ENCODE results near the gene ZC3H12A. TPM values are rescaled to one million over a fixed set of nuclear protein-coding genes. Genes with fewer than 3 reads are reported as not detected.

The ZC3H12A gene
- polyA plus RNA-seq, 3 donors from 2014 or later = 9.6 to 14.6 (median 13.1) TPM

DNA sequence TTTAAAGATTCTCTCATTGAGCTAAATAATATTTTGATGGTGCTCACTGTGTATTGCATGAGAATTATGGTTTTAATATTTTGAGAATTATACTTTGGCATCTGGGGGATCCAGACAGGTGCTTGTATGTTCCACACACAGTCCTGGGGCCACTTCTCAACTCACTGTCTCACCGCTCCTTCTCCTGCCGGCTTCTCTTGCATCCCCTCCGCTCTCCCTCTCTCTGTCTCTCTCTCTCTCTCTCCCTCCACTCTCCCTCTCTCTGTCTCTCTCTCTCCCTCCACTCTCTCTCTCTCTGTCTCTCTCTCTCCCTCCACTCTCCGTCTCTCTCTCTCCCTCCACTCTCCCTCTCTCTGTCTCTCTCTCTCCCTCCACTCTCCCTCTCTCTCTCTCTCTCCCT, 32.2 kb upstream of the ZC3H12A start:
- Mint-ChIP-seq H3K27ac (peak overlapping the region in 1 of 6 donors; percentile 56), H3K4me3 (no peak overlapping the region), H3K4me1 (no peaks in the 10 kb centered on the region)

GRCh38 chr1:37442644-37443043, 31.7 kb upstream of the ZC3H12A start:
- Mint-ChIP-seq H3K27me3 (ENCODE audit: low read depth in 3 of 3) (peaks cover 2 to 4% (median 3%) of the 10 kb centered on the region in 3 donors), H3K9me3 (no peaks in the 10 kb centered on the region), H3K36me3 (no peaks in the 10 kb centered on the region), H3K4me3 (no peak overlapping the region), H3K4me1 (no peaks in the 10 kb centered on the region), H3K27ac (peak overlapping the region in 1 of 6 donors; percentile 56)
- DNase-seq = no peak

More for the DNA sequence above, 32.2 kb upstream of the ZC3H12A start:
- Mint-ChIP-seq H3K36me3 (no peaks in the 10 kb centered on the region), H3K9me3 (no peaks in the 10 kb centered on the region), H3K27me3 (ENCODE audit: low read depth in 3 of 3) (peaks cover 2 to 5% (median 4%) of the 10 kb centered on the region in 3 donors)
- no peak for DNase-seq

- Mint-ChIP-seq H3K27ac (no peak overlapping the region), H3K4me1 (peaks cover 7 to 11% of the 10 kb centered on the region in 2 donors), H3K36me3 (no peaks in the 10 kb centered on the region), H3K9me3 (no peaks in the 10 kb centered on the region), H3K27me3 (ENCODE audit: low read depth in 3 of 3) (peaks cover 0 to 7% (median 2%) of the 10 kb centered on the region in 3 donors), H3K4me3 (no peak overlapping the region)
- no peak for DNase-seq
These were observed 27.5 kb upstream of the ZC3H12A start for GRCh38 chr1:37446874-37447273.

- peak overlapping the region in 1 of 6 donors; percentile 73 for H3K27ac Mint-ChIP-seq
- H3K27me3 Mint-ChIP-seq (ENCODE audit: low read depth in 3 of 3) = peaks cover 0 to 6% (median 0%) of the 10 kb centered on the region in 3 donors
- peaks cover 9 to 11% of the 10 kb centered on the region in 2 donors for H3K4me1 Mint-ChIP-seq
- H3K9me3 Mint-ChIP-seq = no peaks in the 10 kb centered on the region
- no peaks in the 10 kb centered on the region for H3K36me3 Mint-ChIP-seq
- DNase-seq = no peak
- H3K4me3 Mint-ChIP-seq = no peak overlapping the region
These were observed 26.2 kb upstream of the ZC3H12A start for GRCh38 chr1:37448185-37448584.

DNA sequence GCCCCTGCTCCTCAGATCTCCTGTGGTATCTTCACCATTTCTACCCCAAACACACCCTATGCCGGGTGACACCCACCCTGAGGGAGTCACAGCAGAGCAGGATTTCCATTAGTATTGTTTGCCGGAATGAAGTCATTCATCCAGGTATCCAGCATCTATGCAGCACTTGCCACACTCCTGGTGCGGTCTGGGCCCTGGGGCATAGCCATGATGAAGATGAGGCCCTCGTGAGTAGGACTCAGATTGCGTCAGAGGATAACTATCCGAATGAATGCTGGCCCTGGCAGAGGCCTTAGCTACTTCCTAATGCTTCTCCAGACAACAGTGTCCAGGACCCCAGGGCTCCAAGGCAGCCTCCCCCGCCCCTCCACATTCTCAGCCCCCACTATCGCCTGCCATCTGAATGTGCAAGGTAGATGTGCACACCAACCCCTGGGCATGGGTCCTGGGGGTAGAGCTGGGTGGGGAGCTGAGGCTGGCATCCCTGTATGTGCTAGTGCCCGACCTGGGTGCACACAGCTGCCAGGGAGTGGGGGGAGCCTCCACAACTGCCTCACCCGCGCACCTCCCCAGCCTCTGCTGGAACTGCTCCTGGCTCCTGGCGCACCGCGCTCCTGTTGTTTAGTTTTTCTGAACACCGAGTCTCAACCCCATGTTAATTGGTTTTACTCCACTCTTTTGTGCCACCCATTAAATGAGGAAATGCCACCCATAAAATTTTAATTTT, 25.5 kb upstream of the ZC3H12A start:
- Mint-ChIP-seq H3K4me1 (peaks cover 9 to 11% of the 10 kb centered on the region in 2 donors), H3K27ac (no peak overlapping the region), H3K27me3 (ENCODE audit: low read depth in 3 of 3) (peaks cover 0 to 6% (median 0%) of the 10 kb centered on the region in 3 donors), H3K36me3 (no peaks in the 10 kb centered on the region), H3K9me3 (no peaks in the 10 kb centered on the region), H3K4me3 (no peak overlapping the region)
- no peak for DNase-seq

- H3K4me3 Mint-ChIP-seq = no peak overlapping the region
- H3K36me3 Mint-ChIP-seq = peaks cover 0 to 3% (median 0%) of the 10 kb centered on the region in 3 donors
- peak overlapping the region in 2 of 6 donors; percentile 61 to 77 for H3K27ac Mint-ChIP-seq
- H3K27me3 Mint-ChIP-seq (ENCODE audit: low read depth in 3 of 3) = peaks cover 0 to 4% (median 0%) of the 10 kb centered on the region in 3 donors
- no peak for DNase-seq
- H3K4me1 Mint-ChIP-seq = peaks cover 12 to 15% of the 10 kb centered on the region in 2 donors
- no peaks in the 10 kb centered on the region for H3K9me3 Mint-ChIP-seq
These were observed 24.4 kb upstream of the ZC3H12A start for GRCh38 chr1:37449936-37450335.

DNA sequence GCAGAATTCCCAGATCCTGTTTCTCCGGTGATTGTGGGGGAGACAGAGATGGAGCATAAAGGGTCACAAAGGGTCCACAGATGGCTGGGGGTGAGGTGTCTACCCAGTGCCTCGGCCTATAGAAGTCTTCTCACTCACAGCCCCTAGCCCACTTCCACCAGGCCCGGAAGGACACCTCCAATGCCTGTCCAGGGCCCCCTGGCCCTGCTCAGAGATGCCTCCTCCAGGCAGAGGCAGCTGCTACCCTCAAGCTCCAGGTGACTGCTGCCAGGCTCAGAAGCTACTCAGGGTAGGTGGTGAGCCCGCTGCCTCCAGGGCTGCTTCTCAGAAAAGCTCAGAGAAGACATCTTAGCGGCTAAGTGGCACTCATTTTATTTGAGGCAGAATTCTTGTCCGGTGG, 22.0 kb upstream of the ZC3H12A start:
- peaks cover 14 to 17% of the 10 kb centered on the region in 2 donors for H3K4me1 Mint-ChIP-seq
- no peak for DNase-seq
- H3K27ac Mint-ChIP-seq = no peak overlapping the region
- peaks cover 0 to 4% (median 0%) of the 10 kb centered on the region in 3 donors for H3K36me3 Mint-ChIP-seq
- H3K9me3 Mint-ChIP-seq = no peaks in the 10 kb centered on the region
- H3K4me3 Mint-ChIP-seq = no peak overlapping the region
- peaks cover 0 to 4% (median 0%) of the 10 kb centered on the region in 3 donors for H3K27me3 Mint-ChIP-seq (ENCODE audit: low read depth in 3 of 3)

GRCh38 chr1:37453647-37454046, 20.7 kb upstream of the ZC3H12A start:
- Mint-ChIP-seq H3K27ac (peak overlapping the region in 1 of 6 donors; percentile 50), H3K36me3 (peaks cover 0 to 4% (median 0%) of the 10 kb centered on the region in 3 donors), H3K4me3 (no peak overlapping the region), H3K4me1 (peaks cover 14 to 17% of the 10 kb centered on the region in 2 donors), H3K27me3 (ENCODE audit: low read depth in 3 of 3) (peaks cover 0 to 4% (median 0%) of the 10 kb centered on the region in 3 donors), H3K9me3 (no peaks in the 10 kb centered on the region)
- DNase-seq = no peak

DNA sequence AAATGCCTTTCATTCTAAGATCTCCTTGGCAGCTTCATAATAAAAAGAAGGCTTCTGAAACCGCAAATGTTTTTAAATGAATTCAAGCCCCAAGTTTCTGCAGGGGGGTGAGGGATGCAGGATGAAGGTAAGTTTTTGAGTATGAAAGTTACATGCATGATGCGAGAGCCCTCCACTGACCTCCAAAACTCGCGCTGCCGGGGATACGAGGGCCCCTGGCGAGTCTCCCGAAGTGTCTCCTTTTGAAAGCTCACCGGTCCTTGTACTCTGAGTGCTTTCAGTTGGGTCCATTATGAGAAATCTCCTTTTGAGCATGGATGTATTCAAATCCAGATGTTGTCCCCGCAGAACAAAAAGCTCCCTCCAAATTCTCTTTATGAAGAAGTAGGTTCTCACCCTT, 18.9 kb upstream of the ZC3H12A start:
- no peak overlapping the region for H3K27ac Mint-ChIP-seq

DNA sequence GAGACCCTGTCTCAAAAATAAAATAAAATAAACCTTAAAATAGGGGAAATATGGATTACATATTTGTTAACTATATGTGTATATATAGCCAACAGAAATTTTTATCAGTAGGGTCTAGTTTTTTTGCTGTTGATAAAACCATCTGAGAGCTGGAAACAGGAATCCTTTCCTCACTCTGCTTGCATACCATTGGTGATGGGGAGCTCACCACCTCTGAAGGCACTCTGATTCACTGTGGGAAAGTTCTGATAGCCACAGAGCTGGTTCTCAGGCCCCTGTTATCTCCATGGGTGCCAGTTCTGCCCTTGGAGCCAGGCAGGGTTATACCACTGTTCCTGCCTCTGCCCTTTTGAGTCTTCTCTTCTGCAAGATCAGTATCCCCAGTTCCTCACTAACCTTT, 17.8 kb upstream of the ZC3H12A start:
- Mint-ChIP-seq H3K9me3 (no peaks in the 10 kb centered on the region), H3K4me1 (peaks cover 6 to 7% of the 10 kb centered on the region in 2 donors), H3K27me3 (ENCODE audit: low read depth in 3 of 3) (peaks cover 0 to 4% (median 0%) of the 10 kb centered on the region in 3 donors), H3K36me3 (peaks cover 0 to 4% (median 0%) of the 10 kb centered on the region in 3 donors), H3K4me3 (no peak overlapping the region), H3K27ac (no peak overlapping the region)
- no peak for DNase-seq

More for the DNA sequence above, 18.9 kb upstream of the ZC3H12A start:
- Mint-ChIP-seq H3K4me1 (peaks cover 7% of the 10 kb centered on the region in 2 donors), H3K4me3 (no peak overlapping the region), H3K27me3 (ENCODE audit: low read depth in 3 of 3) (peaks cover 0 to 4% (median 0%) of the 10 kb centered on the region in 3 donors), H3K36me3 (peaks cover 0 to 4% (median 0%) of the 10 kb centered on the region in 3 donors), H3K9me3 (no peaks in the 10 kb centered on the region)
- no peak for DNase-seq

- Mint-ChIP-seq H3K27me3 (ENCODE audit: low read depth in 3 of 3) (peaks cover 0 to 3% (median 0%) of the 10 kb centered on the region in 3 donors), H3K4me3 (no peak overlapping the region), H3K36me3 (peaks cover 0 to 4% (median 0%) of the 10 kb centered on the region in 3 donors), H3K4me1 (peaks cover 5 to 6% of the 10 kb centered on the region in 2 donors), H3K27ac (no peak overlapping the region), H3K9me3 (no peaks in the 10 kb centered on the region)
- DNase-seq = no peak
These were observed 15.8 kb upstream of the ZC3H12A start for GRCh38 chr1:37458551-37458950.

DNA sequence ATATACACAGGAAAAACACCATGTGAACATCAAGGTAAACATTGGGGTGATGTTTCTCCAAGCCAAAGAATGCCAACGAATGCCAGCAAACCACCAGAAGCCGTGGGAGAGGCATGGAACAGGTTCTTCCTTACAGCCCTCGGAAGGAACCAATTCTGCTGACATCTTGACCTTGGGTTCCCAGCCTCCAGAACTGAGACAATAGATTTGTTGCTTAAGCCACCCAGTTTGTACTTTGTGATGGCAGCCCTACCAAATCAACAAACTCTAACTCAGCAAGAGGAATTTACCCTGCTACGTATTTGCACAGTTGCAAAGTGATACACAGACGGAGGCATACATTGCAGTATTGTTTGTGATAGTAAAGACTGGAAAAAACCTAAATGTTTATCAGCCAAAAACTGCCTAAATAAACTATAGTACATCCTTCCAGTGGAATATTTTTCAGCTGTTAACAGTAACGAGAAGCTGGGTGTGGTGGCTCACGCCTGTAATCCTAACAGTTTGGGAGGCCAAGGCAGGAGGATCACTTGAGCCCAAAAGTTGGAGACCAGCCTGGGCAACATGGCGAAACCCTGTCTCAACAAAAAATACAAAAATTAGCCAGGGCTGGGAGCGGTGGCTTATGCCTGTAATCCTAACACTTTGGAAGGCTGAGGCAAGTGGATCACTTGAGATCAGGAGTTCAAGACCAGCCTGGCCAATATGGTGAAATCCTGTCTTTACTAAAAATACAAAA, 12.5 kb upstream of the ZC3H12A start:
- no peak overlapping the region for H3K27ac Mint-ChIP-seq
- H3K4me3 Mint-ChIP-seq = no peak overlapping the region

GRCh38 chr1:37464443-37464842, 9.9 kb upstream of the ZC3H12A start:
- H3K36me3 Mint-ChIP-seq = no peaks in the 10 kb centered on the region
- H3K27me3 Mint-ChIP-seq (ENCODE audit: low read depth in 3 of 3) = peaks cover 0 to 3% (median 0%) of the 10 kb centered on the region in 3 donors
- H3K4me3 Mint-ChIP-seq = no peak overlapping the region
- no peaks in the 10 kb centered on the region for H3K4me1 Mint-ChIP-seq
- DNase-seq = no peak
- H3K9me3 Mint-ChIP-seq = no peaks in the 10 kb centered on the region
- no peak overlapping the region for H3K27ac Mint-ChIP-seq

More for the DNA sequence above, 12.5 kb upstream of the ZC3H12A start:
- Mint-ChIP-seq H3K4me1 (no peaks in the 10 kb centered on the region), H3K27me3 (ENCODE audit: low read depth in 3 of 3) (peaks cover 0 to 3% (median 0%) of the 10 kb centered on the region in 3 donors), H3K9me3 (no peaks in the 10 kb centered on the region), H3K36me3 (no peaks in the 10 kb centered on the region)
- DNase-seq = no peak
